OCI-LY1 (cell line): ENCODE measurements around the gene FAM117B.

Experiments used
- H2AFZ ChIP-seq: fragments of 200-600 bp; sonication (generic), shearing (Covaris generic); 2 replicates; pipeline ENCODE4 v1.6.0; 2014; ENCODE audit warnings: antibody characterized with exemption, mild to moderate bottlenecking, low read length
- H3F3A ChIP-seq: fragments of 200-600 bp; sonication (generic), shearing (Covaris generic); 2 replicates; pipeline ENCODE4 v1.6.0; 2014; ENCODE audit warnings: mild to moderate bottlenecking, antibody characterized with exemption, low read length, moderate library complexity; ENCODE audit not compliant: insufficient read depth
- H3K27ac ChIP-seq: fragments of 200-600 bp; sonication (generic); 2 replicates; pipeline ENCODE4 v1.5.1; 2014; ENCODE audit warnings: low read length, mixed run types, mild to moderate bottlenecking, low read depth; ENCODE audit not compliant: poor library complexity, severe bottlenecking
- H3K27me3 ChIP-seq: fragments of 200-600 bp; sonication (generic); 2 replicates; pipeline ENCODE4 v1.6.0; 2014; ENCODE audit warnings: antibody characterized with exemption, mild to moderate bottlenecking, low read length, moderate library complexity; ENCODE audit not compliant: insufficient read depth
- H3K36me3 ChIP-seq: fragments of 200-600 bp; sonication (generic); 2 replicates; pipeline ENCODE4 v1.6.1; 2014; ENCODE audit warnings: mild to moderate bottlenecking, antibody characterized with exemption, low read length, moderate library complexity, mixed read lengths; ENCODE audit not compliant: insufficient read depth
- H3K4me1 ChIP-seq: fragments of 200-600 bp; sonication (generic); 2 replicates; pipeline ENCODE4 v1.5.1; 2014; ENCODE audit warnings: mild to moderate bottlenecking, low read length, moderate library complexity; ENCODE audit not compliant: insufficient read depth, severe bottlenecking
- H3K4me2 ChIP-seq: fragments of 200-600 bp; sonication (generic), shearing (Covaris generic); 2 replicates; pipeline ENCODE4 v1.6.1; 2014; ENCODE audit warnings: low read length
- H3K4me3 ChIP-seq: fragments of 200-600 bp; sonication (generic); 2 replicates; pipeline ENCODE4 v1.5.1; 2014; ENCODE audit warnings: low read length, low read depth, mild to moderate bottlenecking, mixed read lengths; ENCODE audit not compliant: poor library complexity, severe bottlenecking
- H3K79me2 ChIP-seq: fragments of 200-600 bp; shearing (Covaris generic); 2 replicates; pipeline ENCODE4 v1.6.1; 2016; ENCODE audit warnings: mixed run types, low read length, mixed read lengths; ENCODE audit not compliant: insufficient read depth
- H3K9ac ChIP-seq: fragments of 200-600 bp; sonication (generic), shearing (Covaris generic); 2 replicates; pipeline ENCODE4 v1.6.1; 2014; ENCODE audit warnings: mild to moderate bottlenecking, low read length, mixed read lengths
- H3K9me2 ChIP-seq: fragments of 200-600 bp; sonication (generic), shearing (Covaris generic); 2 replicates; pipeline ENCODE4 v1.6.1; 2014; ENCODE audit warnings: low read depth, mild to moderate bottlenecking, low read length, mixed read lengths
- H3K9me3 ChIP-seq: fragments of 200-600 bp; shearing (Covaris generic); 2 replicates; pipeline ENCODE4 v1.6.1; 2014; ENCODE audit warnings: low read length, mixed read lengths
- H4K20me1 ChIP-seq: fragments of 200-600 bp; sonication (generic), shearing (Covaris generic); 2 replicates; pipeline ENCODE4 v1.6.0; 2016; ENCODE audit warnings: mild to moderate bottlenecking, low read length; ENCODE audit not compliant: insufficient read depth
- CTCF ChIP-seq: fragments of 200-600 bp; sonication (generic), shearing (Covaris generic); IDR thresholded peaks from 2 replicates; pipeline ENCODE4 v1.5.1; 2017; ENCODE audit warnings: mild to moderate bottlenecking, antibody characterized with exemption, low read length, moderate library complexity, mixed read lengths
- EZH2 ChIP-seq: fragments of 200-600 bp; sonication (generic), shearing (Covaris generic); IDR thresholded peaks from 2 replicates; pipeline ENCODE4 v1.8.0; 2017; ENCODE audit warnings: borderline replicate concordance, mixed run types, mild to moderate bottlenecking, antibody characterized with exemption, low read length, moderate library complexity, mixed read lengths

Gene FAM117B

GRCh38 chr2:202613479-202613878, 21.3 kb upstream of the FAM117B start:
- H3K4me2 ChIP-seq: no peak overlapping the region
- H2AFZ ChIP-seq: no peak overlapping the region
- no peaks in the 10 kb centered on the region for H3K9me2 ChIP-seq
- H3K4me3 ChIP-seq: no peak overlapping the region
- H3K9me3 ChIP-seq: no peaks in the 10 kb centered on the region
- H3K27me3 ChIP-seq: no peaks in the 10 kb centered on the region; the same call in 1 of the 2 replicates
- no peaks in the 10 kb centered on the region for H4K20me1 ChIP-seq
- H3K79me2 ChIP-seq: no peaks in the 10 kb centered on the region
- TF ChIP-seq EZH2 (no peak), CTCF (no peak)
- no peaks in the 10 kb centered on the region for H3F3A ChIP-seq
- H3K36me3 ChIP-seq: no peaks in the 10 kb centered on the region
- H3K27ac ChIP-seq: no peak overlapping the region
- H3K9ac ChIP-seq: no peak overlapping the region
- H3K4me1 ChIP-seq: no peaks in the 10 kb centered on the region

- no peak overlapping the region for H3K27ac ChIP-seq
- H3K79me2 ChIP-seq: no peaks in the 10 kb centered on the region
- H3K9ac ChIP-seq: no peak overlapping the region
- no peaks in the 10 kb centered on the region for H4K20me1 ChIP-seq
- no peaks in the 10 kb centered on the region for H3F3A ChIP-seq
- no peak overlapping the region for H3K4me2 ChIP-seq
- H3K4me3 ChIP-seq: no peak overlapping the region
- H3K9me2 ChIP-seq: no peaks in the 10 kb centered on the region
- no peaks in the 10 kb centered on the region for H3K27me3 ChIP-seq
- TF ChIP-seq EZH2 (no peak), CTCF (no peak)
- H3K4me1 ChIP-seq: peaks cover 7% of the 10 kb centered on the region
- H3K9me3 ChIP-seq: no peaks in the 10 kb centered on the region
- no peaks in the 10 kb centered on the region for H3K36me3 ChIP-seq
- H2AFZ ChIP-seq: no peak overlapping the region
These were observed 10.6 kb upstream of the FAM117B start for GRCh38 chr2:202624133-202624532.

GRCh38 chr2:202627042-202627441, 7.7 kb upstream of the FAM117B start:
- H3K27ac ChIP-seq: no peak overlapping the region
- no peak overlapping the region for H3K4me2 ChIP-seq

More at GRCh38 chr2:202627042-202627441, 7.7 kb upstream of the FAM117B start:
- H3K4me3 ChIP-seq: no peak overlapping the region
- no peaks in the 10 kb centered on the region for H4K20me1 ChIP-seq
- H3K27me3 ChIP-seq: no peaks in the 10 kb centered on the region
- H3K9me2 ChIP-seq: no peaks in the 10 kb centered on the region
- no peaks in the 10 kb centered on the region for H3K79me2 ChIP-seq
- no peak overlapping the region for H2AFZ ChIP-seq
- H3K36me3 ChIP-seq: no peaks in the 10 kb centered on the region
- H3K9ac ChIP-seq: no peak overlapping the region
- H3K4me1 ChIP-seq: peaks cover 7% of the 10 kb centered on the region
- no peaks in the 10 kb centered on the region for H3K9me3 ChIP-seq
- H3F3A ChIP-seq: no peaks in the 10 kb centered on the region
- TF ChIP-seq CTCF (no peak), EZH2 (no peak)
